Right lobe of liver (tissue), 4 donors: ENCODE data around the gene GPM6B.

Experiments used
- CTCF ChIP-seq, 4 donors: fragments of 200-600 bp in 3 of 4; fragments of 450-650 bp in 1 of 4; IDR thresholded peaks; one replicate each; pipeline versions ENCODE4 v1.5.1 to v1.8.0; 2016 to 2022; ENCODE audit warnings: antibody characterized with exemption in 4 of 4, mild to moderate bottlenecking in 2 of 4
- POLR2A ChIP-seq: fragments of 450-650 bp; IDR thresholded peaks from one replicate; pipeline ENCODE4 v1.6.1; 2017; ENCODE audit warnings: antibody characterized with exemption, mild to moderate bottlenecking
- donor health status: DM: no; HTN: no; CAD: no.
- donor health status: DM: no; HTN: no; CAD: no.
- donor health status: DM: no; HTN: yes; CAD: no.

GRCh38 chrX:13828392-13828791 lies 11.5 kb upstream of the GPM6B start:
- TF ChIP-seq CTCF (IDR thresholded peaks at IDR 0.05): no peak
- no peak for TF ChIP-seq POLR2A
